Cardiac fibroblast (primary cell): ENCODE data around the gene TMC6.

Experiments
- DNase-seq, 2 donors: peaks; one replicate each; pipeline versions ENCODE4 v3.0.0 to v3.0.0-alpha.2; 2010; ENCODE audit warnings: low read depth in 2 of 2
- H3K4me3 ChIP-seq, 2 donors: replicated peaks in 1 of 2; 1 replicate in 1 of 2; 2 replicates in 1 of 2; pipeline ENCODE4 v1.5.1; 2011; ENCODE audit warnings: low read depth in 2 of 2, low read length in 2 of 2, mild to moderate bottlenecking in 2 of 2, moderate library complexity in 1 of 2
- CTCF ChIP-seq: IDR thresholded peaks from one replicate; pipeline ENCODE4 v1.5.1; 2011; ENCODE audit warnings: low read depth, mild to moderate bottlenecking, low read length, inconsistent platforms

TMC6 gene

GRCh38 chr17:78112518-78113471 is 15.8 kb downstream of the TMC6 start:
- TF ChIP-seq CTCF = peak; percentile 98
- peak; percentile 58 to 64 for DNase-seq
- no peak overlapping the region for H3K4me3 ChIP-seq

- H3K4me3 ChIP-seq = no peak overlapping the region
- no peak for DNase-seq
- TF ChIP-seq CTCF = no peak
Observed at GRCh38 chr17:78111727-78112517, 16.6 kb downstream of the TMC6 start.

- no peak for TF ChIP-seq CTCF
- DNase-seq = no peak
- H3K4me3 ChIP-seq = no peak overlapping the region
Observed at GRCh38 chr17:78111016-78111726, 17.4 kb downstream of the TMC6 start.

GRCh38 chr17:78110363-78111015 is 18.1 kb downstream of the TMC6 start:
- DNase-seq = no peak
- TF ChIP-seq CTCF = no peak
- no peak overlapping the region for H3K4me3 ChIP-seq

- no peak for TF ChIP-seq CTCF
- H3K4me3 ChIP-seq = no peak overlapping the region
- no peak for DNase-seq
Observed at GRCh38 chr17:78109489-78109761, 19.1 kb downstream of the TMC6 start.

- no peak for TF ChIP-seq CTCF
- no peak for DNase-seq
- H3K4me3 ChIP-seq = no peak overlapping the region
Observed at GRCh38 chr17:78108726-78109488, 19.6 kb downstream of the TMC6 start.
